Lower leg skin (tissue), 3 donors: ENCODE data around the gene ZFYVE19.

Experiments
- POLR2A ChIP-seq, 2 donors: fragments of 450-650 bp; IDR thresholded peaks; one replicate each; pipeline ENCODE4 v1.6.1; 2016 to 2017; ENCODE audit warnings: antibody characterized with exemption in 2 of 2, mild to moderate bottlenecking in 1 of 2, moderate library complexity in 1 of 2
- TF ChIP-seq, protein P1 (sequence below), 3 donors: fragments of 450-650 bp; IDR thresholded peaks; one replicate each; pipeline ENCODE4 v1.5.1; 2016; ENCODE audit warnings: antibody characterized with exemption in 3 of 3, mild to moderate bottlenecking in 3 of 3, moderate library complexity in 2 of 3

DNA sequence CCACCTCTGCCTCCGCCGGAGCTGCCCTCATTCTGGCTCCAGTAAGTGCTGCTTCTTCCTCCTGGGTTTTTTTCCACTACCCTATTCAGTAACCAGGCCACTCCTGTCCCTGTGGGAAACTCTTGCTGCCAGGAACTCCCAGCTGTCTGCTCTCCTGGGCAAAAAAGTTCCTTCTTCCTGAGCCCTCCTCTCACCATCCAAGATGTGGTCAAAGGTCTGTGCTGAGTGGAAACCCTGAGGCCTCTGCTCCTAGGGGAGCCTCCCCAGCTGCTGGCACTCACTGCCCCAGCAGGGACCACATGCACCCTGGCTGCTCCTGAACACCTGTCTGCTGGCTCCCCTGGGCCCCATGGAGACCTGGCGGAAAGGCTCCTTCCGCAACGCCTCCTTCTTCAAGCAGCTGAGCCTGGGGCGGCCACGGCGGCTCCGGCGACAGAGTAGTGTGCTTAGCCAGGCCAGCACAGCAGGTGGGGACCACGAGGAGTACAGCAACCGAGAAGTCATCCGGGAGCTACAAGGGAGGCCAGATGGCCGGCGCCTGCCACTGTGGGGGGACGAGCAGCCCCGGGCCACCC is 36.7 kb upstream of the ZFYVE19 start:
- TF ChIP-seq, protein P1, sequence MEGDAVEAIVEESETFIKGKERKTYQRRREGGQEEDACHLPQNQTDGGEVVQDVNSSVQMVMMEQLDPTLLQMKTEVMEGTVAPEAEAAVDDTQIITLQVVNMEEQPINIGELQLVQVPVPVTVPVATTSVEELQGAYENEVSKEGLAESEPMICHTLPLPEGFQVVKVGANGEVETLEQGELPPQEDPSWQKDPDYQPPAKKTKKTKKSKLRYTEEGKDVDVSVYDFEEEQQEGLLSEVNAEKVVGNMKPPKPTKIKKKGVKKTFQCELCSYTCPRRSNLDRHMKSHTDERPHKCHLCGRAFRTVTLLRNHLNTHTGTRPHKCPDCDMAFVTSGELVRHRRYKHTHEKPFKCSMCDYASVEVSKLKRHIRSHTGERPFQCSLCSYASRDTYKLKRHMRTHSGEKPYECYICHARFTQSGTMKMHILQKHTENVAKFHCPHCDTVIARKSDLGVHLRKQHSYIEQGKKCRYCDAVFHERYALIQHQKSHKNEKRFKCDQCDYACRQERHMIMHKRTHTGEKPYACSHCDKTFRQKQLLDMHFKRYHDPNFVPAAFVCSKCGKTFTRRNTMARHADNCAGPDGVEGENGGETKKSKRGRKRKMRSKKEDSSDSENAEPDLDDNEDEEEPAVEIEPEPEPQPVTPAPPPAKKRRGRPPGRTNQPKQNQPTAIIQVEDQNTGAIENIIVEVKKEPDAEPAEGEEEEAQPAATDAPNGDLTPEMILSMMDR (IDR thresholded peaks at IDR 0.05): no peak
- TF ChIP-seq POLR2A (IDR thresholded peaks at IDR 0.05): no peak
